Hippocampal formation (tissue), 2 donors: ENCODE measurements around the gene CCDC149.

Experiments used
- DNase-seq, 2 donors: peaks; one replicate each; lab custom pipeline; 2025; lab: John Stamatoyannopoulos, UW

Gene CCDC149

DNA sequence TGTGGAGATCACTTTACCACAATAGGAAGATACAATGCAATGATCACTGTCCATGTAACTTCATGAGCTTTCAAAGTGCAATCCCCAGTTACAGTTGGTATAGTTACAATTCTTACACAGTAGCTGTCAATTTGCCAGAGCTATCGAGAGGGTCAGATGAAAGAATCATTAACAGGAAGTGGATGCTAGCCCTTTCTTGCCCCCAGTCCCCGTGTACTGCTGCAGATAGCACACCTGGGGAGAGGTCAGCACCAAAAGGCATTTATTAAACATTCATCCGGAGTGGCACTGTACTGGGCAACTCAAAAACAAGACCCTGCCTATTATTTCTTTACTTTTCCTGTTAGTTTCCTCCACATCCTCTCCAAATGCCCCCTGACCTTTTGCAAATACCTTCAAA, 69.7 kb downstream of the CCDC149 start:
- DNase-seq, result no peak

DNA sequence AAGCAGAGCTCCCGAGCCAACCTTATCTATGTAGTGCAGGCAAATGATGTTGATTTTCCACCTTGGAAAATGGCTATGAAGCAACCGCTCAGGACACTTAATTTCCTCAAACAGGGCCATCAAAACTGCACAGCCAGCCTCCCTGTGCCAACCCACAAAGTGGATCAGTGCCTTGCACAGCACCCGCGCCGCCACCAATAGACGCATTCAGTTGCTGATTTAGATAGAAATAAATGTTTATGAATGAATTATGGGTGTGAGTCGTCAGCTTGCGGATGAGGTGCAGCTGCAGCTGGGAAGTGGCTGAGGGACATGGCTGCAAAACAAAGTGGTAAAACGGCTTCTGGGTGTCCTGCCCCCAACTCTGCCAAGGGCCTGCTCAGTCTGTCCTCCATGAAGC, 70.5 kb downstream of the CCDC149 start:
- DNase-seq, result no peak

DNA sequence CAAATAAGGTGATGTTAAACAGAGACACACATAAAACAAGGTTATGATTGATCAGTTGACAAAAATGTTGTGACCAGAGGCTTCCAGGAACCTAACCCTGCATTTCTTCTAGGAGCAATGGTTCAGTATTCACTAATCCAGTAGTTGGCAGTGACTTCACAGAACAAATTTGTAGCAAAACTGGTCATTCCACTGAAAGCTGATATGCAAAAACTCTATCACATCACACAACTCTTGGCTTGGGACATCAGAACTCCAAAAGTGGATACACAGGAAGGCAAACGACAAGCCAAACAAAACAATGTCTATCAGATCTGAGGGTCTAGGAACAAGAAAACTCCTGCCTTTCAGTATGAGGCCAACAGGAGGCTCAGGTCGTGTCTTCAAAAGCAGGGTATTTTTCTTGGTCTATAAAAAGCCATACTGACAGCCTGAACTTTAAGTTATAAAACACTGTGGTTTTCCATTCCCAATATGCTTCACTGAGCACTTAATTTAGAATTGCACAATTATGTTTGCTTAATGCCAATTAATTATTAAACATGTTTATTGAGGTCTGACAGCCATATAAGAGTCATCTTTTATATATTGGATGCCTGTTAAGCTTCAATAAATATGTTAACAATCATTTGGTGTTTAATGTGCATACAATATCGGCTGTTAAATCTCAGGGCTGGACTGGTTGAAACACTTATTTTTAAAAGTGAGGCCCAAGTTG, 71.9 kb downstream of the CCDC149 start:
- DNase-seq, result no peak

- DNase-seq, result no peak
These were observed 72.5 kb downstream of the CCDC149 start for GRCh38 chr4:24840362-24840761.

DNA sequence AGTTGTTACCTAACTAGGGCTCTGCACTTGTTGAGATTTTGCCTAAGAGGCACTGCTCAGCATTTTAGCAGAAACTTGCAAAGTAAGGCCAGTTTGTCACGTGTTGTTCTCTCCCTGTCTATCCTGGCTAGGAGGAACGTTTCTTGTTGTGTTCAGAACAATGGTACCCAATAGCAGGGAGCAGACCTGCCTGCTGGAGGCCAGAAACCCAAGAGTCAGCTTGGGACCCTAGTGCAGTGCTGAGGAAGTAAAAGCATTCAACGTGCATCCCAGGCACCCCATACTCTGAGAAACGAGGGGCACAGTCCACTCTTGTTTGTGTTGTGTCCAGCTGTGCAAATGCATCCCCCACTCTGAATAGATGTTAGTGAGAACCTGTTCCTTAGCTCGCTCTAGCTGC, 75.1 kb downstream of the CCDC149 start:
- DNase-seq, result no peak

DNA sequence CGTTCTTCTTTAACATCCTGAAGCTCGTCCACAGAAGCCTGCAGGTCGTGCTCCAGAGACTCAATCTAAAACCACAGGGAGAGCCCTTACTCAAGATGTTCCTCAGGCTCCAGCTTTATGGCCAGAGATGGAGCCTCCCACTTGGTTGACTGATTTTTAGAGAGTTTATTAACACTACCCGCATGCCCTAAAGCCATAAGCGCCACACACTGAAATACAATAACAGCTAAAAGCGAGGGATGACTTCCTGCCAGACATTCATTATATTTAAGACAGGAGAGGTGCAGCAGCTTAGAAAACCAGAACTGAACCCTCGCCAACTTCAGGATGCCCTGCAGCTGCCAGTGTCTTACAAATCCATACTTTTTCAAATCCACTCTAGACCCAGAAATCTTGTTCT, 75.5 kb downstream of the CCDC149 start:
- DNase-seq, result no peak

GRCh38 chr4:24836661-24837242, 76.1 kb downstream of the CCDC149 start:
- DNase-seq, result no peak

DNA sequence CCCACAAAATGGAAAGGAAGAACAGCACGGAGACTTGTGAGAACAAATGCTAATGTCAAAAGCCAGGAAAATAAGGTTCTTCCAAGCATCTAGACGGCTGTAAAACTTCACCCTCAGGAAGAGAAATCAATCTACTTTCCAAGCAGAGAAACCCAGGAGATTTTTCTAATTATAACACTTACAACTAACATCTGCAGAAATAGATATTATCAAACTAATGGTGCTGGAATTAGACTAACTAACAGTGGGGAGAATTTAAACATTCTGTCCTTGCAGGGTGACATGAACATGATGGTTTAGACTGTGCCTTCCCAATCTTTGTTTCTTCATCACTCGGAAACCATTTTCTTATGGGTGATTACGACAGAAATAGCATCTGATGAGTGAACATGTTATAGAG, 77.1 kb downstream of the CCDC149 start:
- DNase-seq, result no peak

DNA sequence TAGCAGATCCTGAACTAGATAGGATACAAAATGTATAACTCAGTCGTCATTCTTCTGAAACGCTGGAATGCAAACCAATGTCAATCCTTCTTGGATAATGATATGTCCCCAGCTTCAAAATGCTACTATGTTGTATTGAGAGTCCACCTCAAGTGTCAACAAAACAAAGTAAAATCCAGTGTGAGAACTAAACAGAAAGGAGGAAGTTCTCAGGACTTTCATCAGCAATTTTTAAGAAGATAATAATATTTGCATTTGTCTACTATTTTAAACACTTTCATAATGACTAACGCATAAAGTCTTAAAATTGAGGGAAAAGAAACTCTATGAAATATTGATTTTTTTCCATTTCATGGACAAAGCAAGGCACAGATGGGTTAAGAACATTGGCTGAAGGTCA, 81.2 kb downstream of the CCDC149 start:
- DNase-seq, result no peak

- no peak for DNase-seq
These were observed 88.1 kb downstream of the CCDC149 start for GRCh38 chr4:24824720-24825119.

GRCh38 chr4:24820541-24820940, 92.3 kb downstream of the CCDC149 start:
- no peak for DNase-seq

GRCh38 chr4:24816797-24817196, 96.0 kb downstream of the CCDC149 start:
- DNase-seq, result peak in 1 of 2 donors; percentile 34

DNA sequence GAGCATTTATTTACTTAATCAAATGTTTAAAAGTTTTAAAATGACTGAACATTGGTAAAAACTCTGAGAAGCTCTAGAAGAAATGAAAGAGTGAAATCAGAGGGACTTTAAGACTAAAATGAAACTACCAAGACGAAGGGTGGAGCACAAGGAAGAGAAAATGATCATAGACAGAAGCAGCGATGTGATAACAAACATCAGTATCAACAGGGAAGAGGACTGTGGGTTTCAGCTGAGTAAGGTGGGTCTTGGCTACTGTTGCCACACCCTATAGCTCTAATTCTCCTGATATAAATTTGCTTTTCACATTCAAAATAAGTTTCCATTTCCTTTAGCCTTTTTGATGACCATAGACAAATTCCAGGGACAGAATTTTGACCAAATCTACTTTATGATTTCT, 99.1 kb downstream of the CCDC149 start:
- no peak for DNase-seq

GRCh38 chr4:24810871-24811631, 101.8 kb downstream of the CCDC149 start:
- DNase-seq, result no peak

DNA sequence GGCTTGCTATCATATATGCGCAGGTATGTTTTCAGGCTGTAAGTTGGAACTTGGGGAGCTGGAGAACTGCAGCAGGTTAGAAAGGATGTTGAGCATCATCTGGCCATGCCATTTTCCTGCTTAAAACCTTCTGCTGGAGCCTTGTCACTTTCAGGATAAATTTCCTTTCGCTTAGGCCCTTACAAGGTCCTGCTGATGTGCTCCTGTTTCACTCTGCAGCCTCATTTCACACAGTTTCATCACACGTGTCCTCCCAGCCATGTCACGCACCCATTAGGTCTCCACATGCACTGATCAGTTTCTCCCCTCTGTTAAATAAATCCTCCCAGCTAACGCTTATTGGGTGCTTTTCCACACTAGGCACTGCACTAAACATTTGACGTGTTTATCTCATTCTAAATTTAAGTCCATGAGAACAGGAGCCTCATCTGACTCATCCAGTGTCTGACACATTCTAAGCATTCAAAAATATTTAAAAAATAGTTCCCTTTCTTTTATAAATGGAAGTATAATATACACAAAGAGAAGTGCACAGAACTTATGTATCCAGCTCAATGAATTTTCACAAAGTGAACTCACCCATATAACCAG, 102.9 kb downstream of the CCDC149 start:
- no peak for DNase-seq

- no peak for DNase-seq
These were observed 103.5 kb downstream of the CCDC149 start for GRCh38 chr4:24809376-24809775.

DNA sequence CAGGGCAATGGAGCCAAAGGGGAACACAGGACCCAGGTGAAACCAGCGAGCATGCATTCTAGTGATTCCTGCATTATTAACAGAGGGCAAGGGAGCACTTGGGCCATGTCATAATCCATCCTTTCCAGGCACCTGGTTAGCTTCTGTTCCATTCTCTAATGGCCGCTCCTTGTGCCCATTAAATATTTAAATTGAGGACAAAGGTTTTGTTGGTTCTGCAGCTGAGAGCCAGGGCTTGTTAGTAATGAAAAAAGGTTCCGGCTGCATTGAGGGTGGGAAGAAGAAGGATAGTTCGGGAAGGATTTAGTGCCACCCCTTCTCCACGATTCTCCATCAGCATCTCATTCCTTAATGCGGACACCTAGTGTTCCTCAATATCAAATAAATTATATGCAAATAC, 103.9 kb downstream of the CCDC149 start:
- DNase-seq, result no peak

DNA sequence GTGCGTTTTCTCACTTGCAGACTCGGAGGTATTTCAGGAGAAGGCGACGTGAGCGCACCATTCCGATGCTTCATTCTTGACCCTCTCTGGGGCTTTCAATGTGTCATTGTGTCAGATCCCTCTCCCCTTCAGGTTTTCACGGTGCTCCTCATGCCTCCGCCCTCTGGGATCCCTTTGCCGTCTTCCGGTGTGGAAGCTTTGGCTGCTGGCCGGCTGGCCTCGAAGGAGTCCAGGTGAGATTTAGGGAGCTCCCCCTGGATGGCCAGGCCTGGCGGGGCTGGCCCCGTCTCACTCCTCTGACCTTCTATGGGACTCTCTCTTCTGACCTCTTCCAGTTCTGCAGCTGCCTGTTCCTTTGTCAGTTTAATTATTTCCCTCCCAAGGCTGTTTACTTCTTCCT, 104.6 kb downstream of the CCDC149 start:
- DNase-seq, result no peak

DNA sequence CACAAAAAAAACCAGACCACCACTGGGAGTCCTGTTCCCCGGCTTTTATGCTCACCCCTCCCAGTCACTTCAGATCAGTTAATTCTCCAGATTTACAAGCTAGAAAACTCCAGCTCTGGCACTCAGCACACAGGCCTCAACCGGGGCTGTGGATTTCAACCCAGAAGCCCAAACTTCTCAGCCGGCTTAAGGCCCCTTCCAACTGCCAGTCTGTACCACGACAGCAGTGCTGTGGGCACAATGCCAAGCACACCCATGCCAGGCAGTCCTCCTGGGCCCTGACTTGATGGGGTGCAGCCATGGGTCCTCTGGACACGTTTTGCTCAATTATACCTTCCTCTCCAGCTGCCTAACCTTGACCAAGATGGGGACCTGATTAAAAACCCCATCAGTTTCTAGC, 105.2 kb downstream of the CCDC149 start:
- no peak for DNase-seq

DNA sequence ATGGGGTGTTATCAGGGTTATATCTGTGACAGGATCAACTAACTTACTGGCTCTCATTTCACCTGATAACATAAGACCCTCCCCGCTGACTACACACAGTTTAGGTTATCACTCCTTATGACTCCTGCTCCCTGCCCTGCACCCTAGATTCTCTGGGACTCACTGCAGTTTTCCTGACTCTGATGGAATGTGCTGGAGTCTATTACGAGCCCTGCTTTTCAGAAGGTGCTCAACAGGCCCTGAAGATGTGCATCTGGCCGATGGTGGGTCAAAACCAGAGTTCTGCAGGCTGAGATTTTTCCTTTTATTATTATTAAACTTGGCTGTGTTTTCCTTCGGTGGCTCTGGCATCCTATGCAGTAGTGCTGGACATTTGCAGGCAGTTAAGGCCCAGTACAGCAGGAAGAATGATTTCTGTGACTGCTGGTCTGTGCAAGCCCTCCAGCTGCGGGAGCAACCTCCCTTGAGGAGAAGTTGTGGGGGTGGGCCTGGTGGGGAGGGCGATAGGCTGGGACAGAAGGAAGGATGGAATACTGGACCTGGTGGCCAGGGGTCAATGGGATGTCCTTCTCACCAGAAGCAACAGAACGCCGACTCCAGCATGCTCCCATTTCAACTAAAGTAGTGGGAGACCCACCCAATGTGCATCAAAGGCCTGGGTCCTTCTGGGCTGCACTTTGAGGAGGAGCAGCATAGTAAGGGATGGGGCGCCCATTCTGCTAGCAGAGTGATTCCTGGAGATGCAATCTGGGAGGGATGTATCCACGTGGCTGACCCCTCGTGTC, 106.4 kb downstream of the CCDC149 start:
- no peak for DNase-seq

DNA sequence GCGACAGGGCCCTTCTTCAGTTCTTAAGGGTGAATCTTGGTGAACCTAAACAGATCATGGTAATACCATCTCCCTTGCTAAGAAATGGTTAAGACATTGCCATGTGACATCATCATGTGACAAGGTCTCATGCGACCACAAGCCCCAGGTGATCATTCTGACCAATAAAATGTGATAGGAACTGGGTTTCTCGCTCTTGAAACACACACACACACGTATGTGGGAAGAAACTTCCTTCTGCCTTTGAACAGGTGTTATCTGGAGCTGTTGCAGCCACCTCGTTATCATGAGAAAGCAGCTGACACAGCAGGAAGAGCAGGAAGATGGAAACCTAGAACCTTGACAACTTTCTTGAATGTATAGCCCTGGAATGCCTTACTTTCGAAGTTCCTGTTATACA, 107.3 kb downstream of the CCDC149 start:
- DNase-seq, result no peak

DNA sequence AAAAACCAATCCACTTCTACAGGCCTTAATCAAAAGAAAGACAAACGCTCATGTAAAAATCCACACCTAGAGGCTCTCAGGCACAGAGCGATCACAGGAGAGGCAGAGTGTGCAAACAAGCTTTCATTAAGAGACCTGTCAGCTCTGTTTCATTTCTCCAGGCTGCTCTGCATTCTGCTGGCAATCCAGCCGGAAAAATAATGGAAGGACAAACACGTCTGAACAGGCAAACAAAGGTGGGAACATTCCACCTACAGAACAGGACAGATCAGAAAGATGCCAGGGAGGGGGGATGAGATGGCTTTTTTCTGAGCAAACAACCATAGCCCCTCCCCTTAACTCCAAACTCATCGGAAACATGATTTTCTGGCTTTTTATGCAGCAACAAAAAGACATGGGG, 107.8 kb downstream of the CCDC149 start:
- DNase-seq, result no peak
